Fibroblast of pulmonary artery (primary cell): Measurements from ENCODE around the gene FRAT2.

Source experiments
- DNase-seq: peaks from one replicate; pipeline ENCODE4 v3.0.0-alpha.2; 2010; ENCODE audit warnings: low read depth
- H3K4me3 ChIP-seq: replicated peaks from 2 replicates; pipeline ENCODE4 v1.5.1; 2011; ENCODE audit warnings: low read depth, mild to moderate bottlenecking, control low read depth, low read length, moderate library complexity
- TF ChIP-seq, protein P1 (sequence below): IDR thresholded peaks from 2 replicates; pipeline ENCODE4 v1.5.1; 2011; ENCODE audit warnings: mild to moderate bottlenecking, control low read depth, low read length, inconsistent platforms; ENCODE audit errors: missing control alignments

Gene FRAT2

DNA sequence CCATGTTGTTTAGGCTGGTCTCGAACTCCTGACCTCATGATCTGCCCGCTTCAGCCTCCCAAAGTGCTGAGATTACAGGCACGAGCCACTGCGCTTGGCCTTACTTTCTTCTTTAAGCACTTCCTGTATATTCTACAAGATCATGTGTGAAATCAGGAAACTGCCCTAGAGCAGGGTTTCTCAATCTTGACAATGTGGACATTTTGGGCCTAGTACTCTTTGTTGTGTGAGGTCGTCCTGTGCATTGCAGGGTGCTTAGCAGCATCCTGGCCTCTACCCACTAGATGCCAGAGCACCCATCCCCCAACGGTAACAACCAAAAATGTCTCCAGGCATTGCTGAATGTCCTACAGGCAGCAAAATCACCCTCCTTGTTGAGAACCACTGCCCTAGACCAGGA, 41.9 kb upstream of the FRAT2 start:
- TF ChIP-seq, protein P1, sequence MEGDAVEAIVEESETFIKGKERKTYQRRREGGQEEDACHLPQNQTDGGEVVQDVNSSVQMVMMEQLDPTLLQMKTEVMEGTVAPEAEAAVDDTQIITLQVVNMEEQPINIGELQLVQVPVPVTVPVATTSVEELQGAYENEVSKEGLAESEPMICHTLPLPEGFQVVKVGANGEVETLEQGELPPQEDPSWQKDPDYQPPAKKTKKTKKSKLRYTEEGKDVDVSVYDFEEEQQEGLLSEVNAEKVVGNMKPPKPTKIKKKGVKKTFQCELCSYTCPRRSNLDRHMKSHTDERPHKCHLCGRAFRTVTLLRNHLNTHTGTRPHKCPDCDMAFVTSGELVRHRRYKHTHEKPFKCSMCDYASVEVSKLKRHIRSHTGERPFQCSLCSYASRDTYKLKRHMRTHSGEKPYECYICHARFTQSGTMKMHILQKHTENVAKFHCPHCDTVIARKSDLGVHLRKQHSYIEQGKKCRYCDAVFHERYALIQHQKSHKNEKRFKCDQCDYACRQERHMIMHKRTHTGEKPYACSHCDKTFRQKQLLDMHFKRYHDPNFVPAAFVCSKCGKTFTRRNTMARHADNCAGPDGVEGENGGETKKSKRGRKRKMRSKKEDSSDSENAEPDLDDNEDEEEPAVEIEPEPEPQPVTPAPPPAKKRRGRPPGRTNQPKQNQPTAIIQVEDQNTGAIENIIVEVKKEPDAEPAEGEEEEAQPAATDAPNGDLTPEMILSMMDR, result no peak
- DNase-seq, result no peak
- H3K4me3 ChIP-seq, result no peak overlapping the region

GRCh38 chr10:97373456-97373855, 38.9 kb upstream of the FRAT2 start:
- TF ChIP-seq, protein P1, result no peak
- no peak overlapping the region for H3K4me3 ChIP-seq
- no peak for DNase-seq

GRCh38 chr10:97372233-97372875, 37.8 kb upstream of the FRAT2 start:
- no peak for DNase-seq

GRCh38 chr10:97371696-97372095, 37.2 kb upstream of the FRAT2 start:
- TF ChIP-seq, protein P1, result no peak
- no peak for DNase-seq
- no peak overlapping the region for H3K4me3 ChIP-seq

More at GRCh38 chr10:97372233-97372875, 37.8 kb upstream of the FRAT2 start:
- no peak overlapping the region for H3K4me3 ChIP-seq
- TF ChIP-seq, protein P1, result no peak

DNA sequence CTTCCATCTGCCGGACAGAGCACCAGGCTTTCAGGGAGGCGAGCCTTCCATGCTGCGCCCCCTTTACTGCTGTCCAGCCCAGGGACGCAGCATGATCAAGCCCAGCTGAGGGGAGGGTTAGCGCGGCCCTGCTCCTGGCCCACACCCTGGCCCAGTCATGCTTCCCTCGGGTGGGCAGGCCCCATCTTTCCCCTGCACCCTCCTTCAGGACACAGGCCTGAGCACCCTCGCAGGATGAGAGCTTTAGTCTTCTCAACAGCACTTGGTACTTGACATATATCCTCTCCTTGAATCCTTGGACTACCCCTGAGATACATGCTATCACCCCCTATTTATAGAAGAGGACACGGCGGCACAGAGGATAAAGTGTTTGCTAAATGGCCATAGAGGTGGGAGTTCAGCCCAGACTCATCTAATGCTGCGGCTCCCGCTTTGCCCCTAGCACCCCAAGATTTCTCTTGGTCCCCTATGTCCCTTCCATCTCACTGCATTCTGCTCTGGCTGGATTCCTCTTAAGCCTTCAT, 32.7 kb upstream of the FRAT2 start:
- TF ChIP-seq, protein P1, result no peak
- H3K4me3 ChIP-seq, result no peak overlapping the region
- no peak for DNase-seq

- no peak overlapping the region for H3K4me3 ChIP-seq
Observed at GRCh38 chr10:97366572-97366971, 32.0 kb upstream of the FRAT2 start.

More at GRCh38 chr10:97366572-97366971, 32.0 kb upstream of the FRAT2 start:
- TF ChIP-seq, protein P1, result no peak
- DNase-seq, result no peak
